Measurements from ENCODE around the gene CENPB.

DNA sequence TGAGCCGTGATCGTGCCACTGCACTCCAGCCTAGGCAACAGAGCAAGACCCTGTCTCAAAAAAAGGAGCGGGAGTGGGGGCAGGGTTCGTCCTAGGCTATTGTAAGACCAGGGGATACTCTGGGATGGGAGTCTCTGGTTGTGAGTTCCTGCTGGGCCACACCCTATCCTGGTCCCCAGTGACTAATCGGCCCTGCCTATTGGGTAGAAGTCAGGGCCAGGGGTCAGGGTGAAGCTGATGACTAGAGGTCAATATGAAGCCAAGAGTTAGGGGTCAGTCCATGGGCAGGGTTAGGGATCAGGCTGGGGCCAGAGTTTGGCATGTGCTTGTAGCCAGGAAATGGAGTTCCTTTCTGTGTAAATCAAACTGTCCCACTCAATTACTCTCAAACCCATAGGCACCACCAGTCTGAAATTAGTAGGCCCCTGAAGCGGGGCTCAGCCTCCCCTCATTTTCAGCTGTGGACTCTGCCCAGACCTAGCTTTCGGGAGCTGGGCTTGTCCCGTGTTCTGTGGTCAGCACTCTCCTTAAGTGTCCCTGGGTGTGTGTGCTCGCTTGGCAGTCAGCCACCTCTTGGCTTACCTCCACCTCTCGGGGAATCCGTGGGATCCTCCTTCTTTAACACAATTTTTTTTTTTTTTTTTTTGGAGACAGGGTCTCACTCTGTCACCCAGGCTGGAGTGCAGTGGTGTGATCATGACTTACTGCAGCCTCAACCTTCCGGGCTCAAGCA lies 52.3 kb downstream of the CENPB start:
- TF ChIP-seq POLR2AphosphoS5 (IDR thresholded peaks at IDR 0.05) = no peak
- TF ChIP-seq, protein P1, sequence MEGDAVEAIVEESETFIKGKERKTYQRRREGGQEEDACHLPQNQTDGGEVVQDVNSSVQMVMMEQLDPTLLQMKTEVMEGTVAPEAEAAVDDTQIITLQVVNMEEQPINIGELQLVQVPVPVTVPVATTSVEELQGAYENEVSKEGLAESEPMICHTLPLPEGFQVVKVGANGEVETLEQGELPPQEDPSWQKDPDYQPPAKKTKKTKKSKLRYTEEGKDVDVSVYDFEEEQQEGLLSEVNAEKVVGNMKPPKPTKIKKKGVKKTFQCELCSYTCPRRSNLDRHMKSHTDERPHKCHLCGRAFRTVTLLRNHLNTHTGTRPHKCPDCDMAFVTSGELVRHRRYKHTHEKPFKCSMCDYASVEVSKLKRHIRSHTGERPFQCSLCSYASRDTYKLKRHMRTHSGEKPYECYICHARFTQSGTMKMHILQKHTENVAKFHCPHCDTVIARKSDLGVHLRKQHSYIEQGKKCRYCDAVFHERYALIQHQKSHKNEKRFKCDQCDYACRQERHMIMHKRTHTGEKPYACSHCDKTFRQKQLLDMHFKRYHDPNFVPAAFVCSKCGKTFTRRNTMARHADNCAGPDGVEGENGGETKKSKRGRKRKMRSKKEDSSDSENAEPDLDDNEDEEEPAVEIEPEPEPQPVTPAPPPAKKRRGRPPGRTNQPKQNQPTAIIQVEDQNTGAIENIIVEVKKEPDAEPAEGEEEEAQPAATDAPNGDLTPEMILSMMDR (IDR thresholded peaks at IDR 0.05) = no peak
- no peak for TF ChIP-seq POLR2A (IDR thresholded peaks at IDR 0.05)
